AG08395 (cell line): Measurements from ENCODE around the gene KRT222.
A peak's percentile ranks its signal among the peaks of the same experiment; 100 is the strongest.

Experiments used
- DNase-seq: peaks from one replicate; pipeline ENCODE4 v3.0.0; 2012; ENCODE audit warnings: mixed read lengths, low spot score

KRT222 gene

GRCh38 chr17:40658396-40658795 is 6.6 kb downstream of the KRT222 start:
- DNase-seq, result no peak

GRCh38 chr17:40651939-40652338 is 13.0 kb downstream of the KRT222 start:
- no peak for DNase-seq

GRCh38 chr17:40648384-40648968 is 16.5 kb downstream of the KRT222 start:
- no peak for DNase-seq

- peak; percentile 71 for DNase-seq
Measured at GRCh38 chr17:40647624-40648383, 17.2 kb downstream of the KRT222 start, which contains the start of gene SMARCE1. Gene SMARCE1 (minus strand): TSS chr17:40647818. CDS start chr17:40645802, 2,016 bp downstream.

GRCh38 chr17:40646791-40647623 is 18.0 kb downstream of the KRT222 start:
- DNase-seq, result peak; percentile 49

- DNase-seq, result no peak
Measured at GRCh38 chr17:40645943-40646342, 19.0 kb downstream of the KRT222 start.

GRCh38 chr17:40645291-40645690 is 19.7 kb downstream of the KRT222 start:
- no peak for DNase-seq

- DNase-seq, result no peak
Measured at GRCh38 chr17:40637931-40638330, 27.0 kb downstream of the KRT222 start.

GRCh38 chr17:40633871-40634270 is 31.1 kb downstream of the KRT222 start:
- DNase-seq, result no peak

GRCh38 chr17:40632216-40632615 is 32.8 kb downstream of the KRT222 start:
- DNase-seq, result no peak

GRCh38 chr17:40629842-40630241 is 35.1 kb downstream of the KRT222 start:
- no peak for DNase-seq

- no peak for DNase-seq
Measured at GRCh38 chr17:40625311-40625710, 39.7 kb downstream of the KRT222 start.

- DNase-seq, result no peak
Measured at GRCh38 chr17:40623419-40624210, 41.4 kb downstream of the KRT222 start.

- no peak for DNase-seq
Measured at GRCh38 chr17:40622509-40622928, 42.5 kb downstream of the KRT222 start.

- DNase-seq, result no peak
Measured at GRCh38 chr17:40621578-40621977, 43.4 kb downstream of the KRT222 start.

- DNase-seq, result no peak
Measured at GRCh38 chr17:40621019-40621418, 44.0 kb downstream of the KRT222 start.

GRCh38 chr17:40618754-40619625 is 46.0 kb downstream of the KRT222 start:
- no peak for DNase-seq

GRCh38 chr17:40617678-40618240 is 47.2 kb downstream of the KRT222 start:
- DNase-seq, result no peak

GRCh38 chr17:40616592-40616991 is 48.4 kb downstream of the KRT222 start:
- DNase-seq, result no peak

GRCh38 chr17:40615841-40616476 is 49.0 kb downstream of the KRT222 start:
- no peak for DNase-seq
